ENCODE measurements around the gene OR1E1.

Gene OR1E1

DNA sequence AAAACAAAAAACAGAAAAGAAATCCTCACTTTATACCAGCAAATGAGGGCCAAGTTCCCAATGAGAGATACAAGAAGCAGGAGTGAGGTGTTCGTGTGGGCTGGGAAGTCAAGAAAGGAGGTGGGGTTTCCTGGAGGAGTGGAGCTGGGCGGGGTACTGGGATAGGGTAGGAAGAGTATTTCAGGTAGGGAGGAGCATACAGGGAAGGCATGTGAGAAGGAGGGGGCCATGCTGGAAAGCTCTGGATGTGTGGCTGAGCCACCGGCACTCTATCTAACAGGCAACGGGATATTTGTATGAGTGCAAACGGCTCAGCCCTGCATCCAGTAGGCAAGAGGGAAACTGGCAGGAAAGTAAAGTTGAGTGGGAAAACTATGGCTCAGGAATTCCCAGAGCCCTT lies 16.3 kb downstream of the OR1E1 start:
- TF ChIP-seq YY1 (IDR thresholded peaks at IDR 0.05; ENCODE audit: low read depth), result no peak
- no peak for TF ChIP-seq TEAD4 (IDR thresholded peaks at IDR 0.05)
- no peak for TF ChIP-seq FOXM1 (IDR thresholded peaks at IDR 0.05; ENCODE audit: borderline replicate concordance, low read depth)
- TF ChIP-seq ZBTB7A (IDR thresholded peaks at IDR 0.05; ENCODE audit: low read depth), result no peak
- TF ChIP-seq MAX (IDR thresholded peaks at IDR 0.05), result no peak
- no peak for TF ChIP-seq EGR1 (IDR thresholded peaks at IDR 0.05)
- no peak for TF ChIP-seq TCF12 (IDR thresholded peaks at IDR 0.05; ENCODE audit: low read depth)
- no peak for TF ChIP-seq CEBPB (IDR thresholded peaks at IDR 0.05)
- TF ChIP-seq EP300 (IDR thresholded peaks at IDR 0.05; ENCODE audit: borderline replicate concordance), result no peak
- no peak for TF ChIP-seq NFIC (IDR thresholded peaks at IDR 0.05)
- TF ChIP-seq REST (IDR thresholded peaks at IDR 0.05; ENCODE audit: low read depth), result no peak
- TF ChIP-seq TAF1 (IDR thresholded peaks at IDR 0.05; ENCODE audit: low read depth), result no peak
- TF ChIP-seq CREB1 (IDR thresholded peaks at IDR 0.05; ENCODE audit: low read depth), result no peak
- no peak for TF ChIP-seq RAD21 (IDR thresholded peaks at IDR 0.05; ENCODE audit: low read depth)
- TF ChIP-seq, protein P1, sequence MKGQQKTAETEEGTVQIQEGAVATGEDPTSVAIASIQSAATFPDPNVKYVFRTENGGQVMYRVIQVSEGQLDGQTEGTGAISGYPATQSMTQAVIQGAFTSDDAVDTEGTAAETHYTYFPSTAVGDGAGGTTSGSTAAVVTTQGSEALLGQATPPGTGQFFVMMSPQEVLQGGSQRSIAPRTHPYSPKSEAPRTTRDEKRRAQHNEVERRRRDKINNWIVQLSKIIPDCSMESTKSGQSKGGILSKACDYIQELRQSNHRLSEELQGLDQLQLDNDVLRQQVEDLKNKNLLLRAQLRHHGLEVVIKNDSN (IDR thresholded peaks at IDR 0.05), result no peak

- TF ChIP-seq FOXM1 (IDR thresholded peaks at IDR 0.05; ENCODE audit: borderline replicate concordance, low read depth), result no peak
Observed at GRCh38 chr17:3378321-3378720, 19.9 kb downstream of the OR1E1 start.

All from Ishikawa (cell line).